PFSK-1 (cell line): ENCODE data around the gene NANS.

Experiments used
- POLR2AphosphoS5 ChIP-seq: IDR thresholded peaks from 2 replicates; pipeline ENCODE4 v1.6.1; 2012; ENCODE audit warnings: low read depth, mild to moderate bottlenecking, control low read depth, low read length, moderate library complexity
- REST ChIP-seq, 2 experiments: IDR thresholded peaks; 2 replicates each; pipeline versions ENCODE4 v1.6.1 to v1.8.0; 2011 to 2012; ENCODE audit warnings: low read depth in 2 of 2, low read length in 2 of 2, control low read depth in 1 of 2, inconsistent platforms in 1 of 2, mild to moderate bottlenecking in 1 of 2, moderate library complexity in 1 of 2; ENCODE audit not compliant: insufficient read depth in 1 of 2
- SIN3A ChIP-seq: IDR thresholded peaks from 2 replicates; pipeline ENCODE4 v1.6.1; 2012; ENCODE audit warnings: mild to moderate bottlenecking, low read length, moderate library complexity, borderline replicate concordance; ENCODE audit not compliant: insufficient read depth
- TAF1 ChIP-seq: IDR thresholded peaks from 2 replicates; pipeline ENCODE4 v1.6.1; 2012; ENCODE audit warnings: low read length, control low read depth, borderline replicate concordance; ENCODE audit not compliant: insufficient read depth

DNA sequence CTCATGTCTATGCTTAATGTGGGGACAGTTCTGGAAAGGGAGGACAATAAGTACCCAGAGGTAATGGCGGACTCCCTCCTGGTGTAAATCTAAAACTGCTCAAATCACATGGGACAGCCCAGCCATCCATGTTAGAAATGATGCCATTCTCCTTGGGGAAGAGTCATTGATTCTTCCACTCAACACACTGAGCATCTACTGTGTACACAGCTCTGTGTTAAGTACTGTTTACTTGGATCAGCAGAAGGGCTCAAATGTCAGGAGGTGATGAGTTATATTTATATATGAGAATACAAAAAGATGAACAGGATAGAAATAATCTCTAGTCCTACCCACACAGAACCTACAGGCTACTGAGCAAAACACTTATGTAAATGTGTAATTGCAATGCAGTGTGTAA is 31.8 kb upstream of the NANS start:
- TF ChIP-seq SIN3A = no peak
- no peak for TF ChIP-seq REST (IDR thresholded peaks at IDR 0.05; ENCODE audit: insufficient read depth in 1 of 2, low read depth in 2 of 2, low read length in 2 of 2)
- TF ChIP-seq POLR2AphosphoS5 = no peak
- no peak for TF ChIP-seq TAF1
